Gastrocnemius medialis (tissue), 4 donors: Measurements from ENCODE around the gene PGA3. TPM values are rescaled to one million over a fixed set of nuclear protein-coding genes. Genes with fewer than 3 reads are reported as not detected.
A peak's percentile ranks its signal among the peaks of the same experiment; 100 is the strongest.
"Not testable (repeated sequence)": the region's sequence is repeated elsewhere in the genome, so short reads cannot be mapped to it uniquely, and the experiment has no call there.

ENCODE experiments used
- ATAC-seq, 2 donors: fragments of 150-250 bp; one replicate each; pipeline ENCODE4 v1.9.1; 2016
- DNase-seq, 2 donors: peaks; one replicate each; pipeline ENCODE4 v3.0.0-alpha.2; 2019
- H3K27ac ChIP-seq, 4 donors: fragments of 200-600 bp; sonication (generic); 1 replicate in 1 of 4; 2 replicates in 3 of 4; pipeline ENCODE4 v1.5.1; 2016 to 2018; ENCODE audit warnings: mild to moderate bottlenecking in 2 of 4, moderate library complexity in 1 of 4
- H3K27me3 ChIP-seq, 3 donors: fragments of 200-600 bp; sonication (generic) in 2 of 3; 1 replicate in 1 of 3; 2 replicates in 2 of 3; pipeline versions ENCODE4 v1.5.1 to v1.6.0; 2016 to 2019; ENCODE audit warnings: mild to moderate bottlenecking in 1 of 3, moderate library complexity in 1 of 3
- H3K36me3 ChIP-seq, 2 donors: fragments of 200-600 bp; sonication (generic) in 1 of 2; one replicate each; pipeline ENCODE4 v1.5.1; 2017 to 2018
- H3K4me1 ChIP-seq, 2 donors: fragments of 200-600 bp; sonication (generic) in 1 of 2; one replicate each; pipeline ENCODE4 v1.5.1; 2016 to 2017; ENCODE audit warnings: mild to moderate bottlenecking in 2 of 2
- H3K4me3 ChIP-seq, 4 donors: fragments of 200-600 bp; sonication (generic) in 3 of 4; 1 replicate in 1 of 4; 2 replicates in 3 of 4; pipeline ENCODE4 v1.5.1; 2016 to 2019; ENCODE audit warnings: mild to moderate bottlenecking in 2 of 4
- H3K9me3 ChIP-seq, 3 donors: fragments of 200-600 bp; sonication (generic) in 2 of 3; 1 replicate in 1 of 3; 2 replicates in 2 of 3; pipeline ENCODE4 v1.5.1; 2016 to 2019
- POLR2A ChIP-seq, 2 donors: fragments of 450-650 bp; IDR thresholded peaks; one replicate each; pipeline ENCODE4 v1.6.1; 2017; ENCODE audit warnings: antibody characterized with exemption in 2 of 2, mild to moderate bottlenecking in 2 of 2, moderate library complexity in 2 of 2
- in situ Hi-C, 4 donors: fragments of 200-750 bp; cut with MboI; loops; one replicate each; pipeline versions ENCODE4 v1.15.0 to v1.8.0; 2017; ENCODE audit warnings: low sequenced_read_pairs in 4 of 4
- intact Hi-C: fragments of 100-400 bp; cut with DNase I; formaldehyde crosslinking; loops from one replicate; pipeline ENCODE4 v1.15.1; 2023; ENCODE audit warnings: low total_unique reads
- total RNA-seq, 4 donors: library from RNA; depleted of rRNA; stranded (reverse); fragments of >200 nt; gene quantifications; one replicate each; pipeline versions ENCODE4 v1.1.0 to v1.2.3, GENCODE V29; 2016
- TF ChIP-seq, protein P1 (sequence below), 5 experiments: fragments of 450-650 bp in 3 of 5; fragments of 200-600 bp in 2 of 5; sonication (generic) in 2 of 5; IDR thresholded peaks in 4 of 5; conservative IDR thresholded peaks in 1 of 5; 1 replicate in 4 of 5; 2 replicates in 1 of 5; pipeline ENCODE4 v1.5.1; 2016 to 2019; ENCODE audit warnings: antibody characterized with exemption in 5 of 5, mild to moderate bottlenecking in 3 of 5, moderate library complexity in 3 of 5

The PGA3 gene
- total RNA-seq, result not detected

GRCh38 chr11:61202950-61203746, at the start of gene PGA3:
Gene PGA3, plus strand, starts transcription at chr11:61203515. Its CDS starts 50 bp downstream, at chr11:61203565.
- DNase-seq, H3K4me1 ChIP-seq, H3K9me3 ChIP-seq, H3K27ac ChIP-seq, H3K36me3 ChIP-seq, H3K27me3 ChIP-seq, H3K4me3 ChIP-seq, in situ Hi-C loops, intact Hi-C loops, ATAC-seq: not testable (repeated sequence)

DNA sequence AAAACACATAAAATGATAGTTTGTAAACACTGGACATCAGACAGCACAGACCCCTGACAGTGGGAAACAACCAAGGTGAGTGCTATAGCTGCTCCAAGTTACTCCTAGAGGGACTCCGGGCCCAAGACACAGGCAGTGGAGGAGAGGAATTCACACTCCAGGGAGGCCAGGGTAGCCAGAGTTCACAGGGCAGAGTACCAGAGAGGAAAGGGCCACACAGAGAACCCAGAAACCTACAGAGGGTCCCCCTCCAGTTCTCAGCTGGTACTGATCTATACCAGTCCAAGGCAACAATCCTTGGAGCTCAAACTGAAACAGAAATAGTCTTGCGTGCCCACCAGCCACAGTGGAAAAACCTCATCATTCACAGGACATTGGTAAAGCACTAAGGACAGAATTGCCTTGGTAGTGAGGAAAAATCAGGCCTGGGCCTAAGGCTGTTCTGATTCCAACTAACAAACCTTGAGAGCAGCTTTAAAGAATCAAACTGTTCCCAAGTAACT, 49.7 kb upstream of the PGA3 start:
- H3K36me3 ChIP-seq, result no peaks in the 10 kb centered on the region
- H3K4me3 ChIP-seq, result no peak overlapping the region
- DNase-seq, result no peak
- peaks cover 46 to 54% of the 10 kb centered on the region in 2 donors for H3K4me1 ChIP-seq
- in situ Hi-C loops, result loop anchor here in 1 of 4 donors (25.0 kb wide), 1 partner anchor 241 kb away; the partner anchor contains the start of genes PRPF19, TMEM109 and TMEM132A
- intact Hi-C loops, result loop anchor here (5.0 kb wide), 1 partner anchor 529 kb away; the partner anchor contains the start of gene DAGLA
- no peaks in the 10 kb centered on the region for H3K9me3 ChIP-seq
- no peaks in the 10 kb centered on the region for H3K27me3 ChIP-seq
- TF ChIP-seq, protein P1, sequence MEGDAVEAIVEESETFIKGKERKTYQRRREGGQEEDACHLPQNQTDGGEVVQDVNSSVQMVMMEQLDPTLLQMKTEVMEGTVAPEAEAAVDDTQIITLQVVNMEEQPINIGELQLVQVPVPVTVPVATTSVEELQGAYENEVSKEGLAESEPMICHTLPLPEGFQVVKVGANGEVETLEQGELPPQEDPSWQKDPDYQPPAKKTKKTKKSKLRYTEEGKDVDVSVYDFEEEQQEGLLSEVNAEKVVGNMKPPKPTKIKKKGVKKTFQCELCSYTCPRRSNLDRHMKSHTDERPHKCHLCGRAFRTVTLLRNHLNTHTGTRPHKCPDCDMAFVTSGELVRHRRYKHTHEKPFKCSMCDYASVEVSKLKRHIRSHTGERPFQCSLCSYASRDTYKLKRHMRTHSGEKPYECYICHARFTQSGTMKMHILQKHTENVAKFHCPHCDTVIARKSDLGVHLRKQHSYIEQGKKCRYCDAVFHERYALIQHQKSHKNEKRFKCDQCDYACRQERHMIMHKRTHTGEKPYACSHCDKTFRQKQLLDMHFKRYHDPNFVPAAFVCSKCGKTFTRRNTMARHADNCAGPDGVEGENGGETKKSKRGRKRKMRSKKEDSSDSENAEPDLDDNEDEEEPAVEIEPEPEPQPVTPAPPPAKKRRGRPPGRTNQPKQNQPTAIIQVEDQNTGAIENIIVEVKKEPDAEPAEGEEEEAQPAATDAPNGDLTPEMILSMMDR (IDR thresholded peaks at IDR 0.05 in 4 of 5, conservative IDR thresholded peaks at IDR 0.05 in 1 of 5), result no peak
- TF ChIP-seq POLR2A (IDR thresholded peaks at IDR 0.05), result no peak
- H3K27ac ChIP-seq, result peak overlapping the region in 3 of 4 donors; percentile 4 to 71 (median 42)
- ATAC-seq, result no peak

DNA sequence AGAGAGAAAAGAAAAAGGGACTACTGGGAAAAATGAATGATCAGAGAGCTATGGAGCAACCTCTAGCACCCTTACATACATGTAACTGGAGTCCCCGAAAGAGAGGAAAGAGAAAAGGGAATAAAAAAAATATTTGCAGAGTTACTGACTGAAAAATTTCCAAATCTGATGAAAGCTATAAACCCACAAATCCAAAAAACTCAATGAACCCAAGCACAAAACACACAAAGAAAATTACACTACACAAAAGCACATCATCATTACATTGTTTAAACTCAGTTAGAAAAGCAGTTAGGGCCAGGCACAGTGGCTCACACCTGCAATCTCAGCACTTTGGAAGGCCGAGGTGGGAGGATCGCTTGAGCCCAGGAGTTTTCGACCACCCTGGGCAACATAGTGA, 48.8 kb upstream of the PGA3 start:
- in situ Hi-C loops (loop anchor here in 1 of 4 donors (25.0 kb wide), 1 partner anchor 242 kb away; the partner anchor contains the start of genes PRPF19, TMEM109 and TMEM132A), intact Hi-C loops (loop anchor here (5.0 kb wide), 1 partner anchor 528 kb away; the partner anchor contains the start of gene DAGLA)
- H3K4me3 ChIP-seq, result no peak overlapping the region
- H3K27me3 ChIP-seq, result no peaks in the 10 kb centered on the region
- no peaks in the 10 kb centered on the region for H3K9me3 ChIP-seq
- no peak for ATAC-seq
- H3K27ac ChIP-seq, result no peak overlapping the region
- no peaks in the 10 kb centered on the region for H3K36me3 ChIP-seq
- DNase-seq, result no peak
- peaks cover 53 to 54% of the 10 kb centered on the region in 2 donors for H3K4me1 ChIP-seq
- TF ChIP-seq, protein P1 (IDR thresholded peaks at IDR 0.05 in 4 of 5, conservative IDR thresholded peaks at IDR 0.05 in 1 of 5), result no peak
- no peak for TF ChIP-seq POLR2A (IDR thresholded peaks at IDR 0.05)

DNA sequence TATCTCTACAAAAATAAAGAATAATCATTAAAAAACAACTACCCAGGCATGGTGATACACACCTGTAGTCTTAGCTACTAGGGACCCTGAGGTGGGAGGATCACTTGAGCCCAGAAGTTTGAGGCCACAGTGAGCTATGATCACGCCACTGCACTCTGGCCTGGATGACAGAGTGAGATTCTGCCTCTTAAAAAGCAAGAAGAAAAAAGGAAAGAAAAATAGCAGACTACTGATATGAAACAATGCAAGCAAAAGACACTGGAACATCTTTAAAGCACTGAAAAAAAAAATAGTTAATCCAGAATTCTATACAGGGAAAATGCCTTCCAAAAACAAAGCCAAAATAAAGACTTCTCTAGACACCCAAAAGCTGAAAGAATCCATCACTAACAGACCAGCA, 48.0 kb upstream of the PGA3 start:
- DNase-seq (no peak), ATAC-seq (no peak)
- H3K4me3 ChIP-seq, result no peak overlapping the region
- H3K27ac ChIP-seq, result no peak overlapping the region
- peaks cover 50 to 51% of the 10 kb centered on the region in 2 donors for H3K4me1 ChIP-seq
- H3K27me3 ChIP-seq, result no peaks in the 10 kb centered on the region
- intact Hi-C loops, result no loop called here
- H3K36me3 ChIP-seq, result no peaks in the 10 kb centered on the region
- TF ChIP-seq, protein P1 (IDR thresholded peaks at IDR 0.05 in 4 of 5, conservative IDR thresholded peaks at IDR 0.05 in 1 of 5), result no peak
- TF ChIP-seq POLR2A (IDR thresholded peaks at IDR 0.05), result no peak
- H3K9me3 ChIP-seq, result no peaks in the 10 kb centered on the region
- in situ Hi-C loops, result loop anchor here in 1 of 4 donors (25.0 kb wide), 1 partner anchor 243 kb away; the partner anchor contains the start of genes PRPF19, TMEM109 and TMEM132A

DNA sequence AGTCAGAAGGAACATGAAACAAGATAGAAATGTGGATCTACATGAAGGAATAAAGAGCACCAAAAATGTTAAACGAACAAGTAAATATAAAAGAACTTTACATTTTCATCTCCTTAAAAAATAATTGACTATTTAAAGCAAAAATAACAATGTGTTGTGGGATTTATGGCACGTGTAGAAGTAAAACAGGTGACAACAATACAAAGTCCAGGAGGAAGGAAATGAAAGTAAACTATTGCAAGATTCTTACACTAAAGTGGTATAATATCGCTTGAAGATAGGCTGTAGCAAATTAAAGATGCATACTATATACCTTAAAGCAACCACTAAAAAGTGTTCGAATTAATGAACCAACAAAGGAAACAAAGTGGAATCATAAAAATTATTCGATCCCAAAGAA, 47.6 kb upstream of the PGA3 start:
- no peaks in the 10 kb centered on the region for H3K36me3 ChIP-seq
- no peak overlapping the region for H3K4me3 ChIP-seq
- no peaks in the 10 kb centered on the region for H3K9me3 ChIP-seq
- peaks cover 48 to 49% of the 10 kb centered on the region in 2 donors for H3K4me1 ChIP-seq
- no peak for TF ChIP-seq POLR2A (IDR thresholded peaks at IDR 0.05)
- TF ChIP-seq, protein P1 (IDR thresholded peaks at IDR 0.05 in 4 of 5, conservative IDR thresholded peaks at IDR 0.05 in 1 of 5), result no peak
- intact Hi-C loops (no loop called here), in situ Hi-C loops (loop anchor here in 1 of 4 donors (25.0 kb wide), 1 partner anchor 243 kb away; the partner anchor contains the start of genes PRPF19, TMEM109 and TMEM132A)
- DNase-seq (no peak), ATAC-seq (no peak)
- H3K27ac ChIP-seq, result no peak overlapping the region
- no peaks in the 10 kb centered on the region for H3K27me3 ChIP-seq
